GM11168 (cell line): ENCODE data around the gene GPR32.
"Not testable (repeated sequence)": the region's sequence is repeated elsewhere in the genome, so short reads cannot be mapped to it uniquely, and the experiment has no call there.

Experiments
- in situ Hi-C: fragments of 300-500 bp; cut with MboI; formaldehyde crosslinking; loops from one replicate; pipeline ENCODE4 v1.12.0; 2022; ENCODE audit warnings: low sequenced_read_pairs; ENCODE audit not compliant: unreplicated experiment

GPR32 gene

GRCh38 chr19:50796634-50797428 lies 26.6 kb downstream of the GPR32 start:
- in situ Hi-C loops: loop anchor here (25.0 kb wide), 1 partner anchor 435 kb away; the partner anchor contains the start of gene NAPSA

GRCh38 chr19:50797429-50797780 lies 27.1 kb downstream of the GPR32 start:
- in situ Hi-C loops: loop anchor here (25.0 kb wide), 1 partner anchor 435 kb away; the partner anchor contains the start of gene NAPSA

GRCh38 chr19:50797781-50798658 lies 27.8 kb downstream of the GPR32 start:
- in situ Hi-C loops: loop anchor here (25.0 kb wide), 1 partner anchor 436 kb away; the partner anchor contains the start of gene NAPSA

- in situ Hi-C loops: loop anchor here (25.0 kb wide), 1 partner anchor 437 kb away; the partner anchor contains the start of gene NAPSA
These were observed 28.6 kb downstream of the GPR32 start for GRCh38 chr19:50798659-50799546.

GRCh38 chr19:50799547-50799851 lies 29.2 kb downstream of the GPR32 start:
- in situ Hi-C loops: loop anchor here (25.0 kb wide), 1 partner anchor 437 kb away; the partner anchor contains the start of gene NAPSA

- in situ Hi-C loops: no loop called here
These were observed 30.8 kb downstream of the GPR32 start for GRCh38 chr19:50801107-50801506.

- in situ Hi-C loops: no loop called here
These were observed 33.6 kb downstream of the GPR32 start for GRCh38 chr19:50803633-50804419.

- in situ Hi-C loops: no loop called here
These were observed 34.4 kb downstream of the GPR32 start for GRCh38 chr19:50804420-50805272.

GRCh38 chr19:50808856-50809255 lies 38.6 kb downstream of the GPR32 start:
- in situ Hi-C loops: no loop called here

- in situ Hi-C loops: not testable (repeated sequence)
These were observed 41.5 kb downstream of the GPR32 start for GRCh38 chr19:50811622-50812238.

GRCh38 chr19:50812474-50812873 lies 42.2 kb downstream of the GPR32 start:
- in situ Hi-C loops: no loop called here

- in situ Hi-C loops: no loop called here
These were observed 44.6 kb downstream of the GPR32 start for GRCh38 chr19:50814883-50815282.

GRCh38 chr19:50815439-50815838 lies 45.2 kb downstream of the GPR32 start:
- in situ Hi-C loops: no loop called here

GRCh38 chr19:50817941-50818858 lies 47.9 kb downstream of the GPR32 start:
- in situ Hi-C loops: no loop called here

- in situ Hi-C loops: no loop called here
These were observed 48.7 kb downstream of the GPR32 start for GRCh38 chr19:50818859-50819472.

GRCh38 chr19:50819636-50820035 lies 49.4 kb downstream of the GPR32 start:
- in situ Hi-C loops: no loop called here

GRCh38 chr19:50820086-50820485 lies 49.8 kb downstream of the GPR32 start:
- in situ Hi-C loops: no loop called here
